GM10266 (cell line): ENCODE results near the gene RAP1GAP2.
"Not testable (repeated sequence)": the region's sequence is repeated elsewhere in the genome, so short reads cannot be mapped to it uniquely, and the experiment has no call there.

Experiments
- DNase-seq: peaks from one replicate; pipeline ENCODE4 v3.0.0; 2012; ENCODE audit errors: extremely low spot score
- TF ChIP-seq, protein P1 (sequence below): IDR thresholded peaks from 2 replicates; pipeline ENCODE4 v1.5.1; 2012; ENCODE audit warnings: mild to moderate bottlenecking, low read depth; ENCODE audit not compliant: control insufficient read depth, insufficient read depth; ENCODE audit errors: missing control alignments

Gene RAP1GAP2

DNA sequence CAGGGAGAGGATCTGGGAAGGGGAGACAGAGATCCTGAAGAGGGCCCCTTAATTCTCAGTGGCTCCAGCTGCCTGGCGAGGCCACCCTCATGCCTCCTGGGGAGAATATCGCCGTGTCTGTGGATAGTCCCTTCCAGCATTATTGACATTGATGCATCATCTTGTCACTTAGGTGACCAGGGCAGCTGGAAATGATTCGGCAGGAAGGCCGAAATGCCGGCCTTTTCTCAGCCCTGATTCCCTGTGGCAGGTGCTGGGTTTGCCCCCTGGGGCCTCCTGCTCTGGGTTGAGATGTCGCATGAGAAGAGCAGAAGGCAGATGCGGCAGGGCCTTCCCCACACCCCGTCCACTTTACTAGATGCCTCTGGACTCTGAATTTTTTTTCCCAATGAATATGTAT, 89.5 kb downstream of the RAP1GAP2 start:
- no peak for DNase-seq
- TF ChIP-seq, protein P1, sequence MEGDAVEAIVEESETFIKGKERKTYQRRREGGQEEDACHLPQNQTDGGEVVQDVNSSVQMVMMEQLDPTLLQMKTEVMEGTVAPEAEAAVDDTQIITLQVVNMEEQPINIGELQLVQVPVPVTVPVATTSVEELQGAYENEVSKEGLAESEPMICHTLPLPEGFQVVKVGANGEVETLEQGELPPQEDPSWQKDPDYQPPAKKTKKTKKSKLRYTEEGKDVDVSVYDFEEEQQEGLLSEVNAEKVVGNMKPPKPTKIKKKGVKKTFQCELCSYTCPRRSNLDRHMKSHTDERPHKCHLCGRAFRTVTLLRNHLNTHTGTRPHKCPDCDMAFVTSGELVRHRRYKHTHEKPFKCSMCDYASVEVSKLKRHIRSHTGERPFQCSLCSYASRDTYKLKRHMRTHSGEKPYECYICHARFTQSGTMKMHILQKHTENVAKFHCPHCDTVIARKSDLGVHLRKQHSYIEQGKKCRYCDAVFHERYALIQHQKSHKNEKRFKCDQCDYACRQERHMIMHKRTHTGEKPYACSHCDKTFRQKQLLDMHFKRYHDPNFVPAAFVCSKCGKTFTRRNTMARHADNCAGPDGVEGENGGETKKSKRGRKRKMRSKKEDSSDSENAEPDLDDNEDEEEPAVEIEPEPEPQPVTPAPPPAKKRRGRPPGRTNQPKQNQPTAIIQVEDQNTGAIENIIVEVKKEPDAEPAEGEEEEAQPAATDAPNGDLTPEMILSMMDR = no peak

DNA sequence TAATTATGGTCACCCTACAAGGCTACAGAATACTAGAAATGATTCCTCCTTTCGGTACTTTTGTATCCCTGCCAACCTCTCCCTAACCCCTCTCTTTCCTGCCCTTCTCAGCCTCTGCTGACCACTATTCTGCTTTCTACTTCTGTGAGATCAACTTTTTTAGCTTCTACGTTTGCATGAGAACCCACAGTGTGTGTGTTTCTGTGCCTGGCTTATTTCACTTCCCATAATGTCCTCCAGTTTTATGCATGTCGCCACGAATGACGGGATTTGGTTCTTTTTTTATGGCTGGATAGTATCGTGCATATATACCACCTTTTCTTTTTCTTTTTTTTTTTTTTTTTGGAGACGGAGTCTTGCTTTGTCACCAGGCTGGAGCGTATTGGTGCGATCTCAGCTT, 92.1 kb downstream of the RAP1GAP2 start:
- TF ChIP-seq, protein P1 = no peak
- DNase-seq = no peak

DNA sequence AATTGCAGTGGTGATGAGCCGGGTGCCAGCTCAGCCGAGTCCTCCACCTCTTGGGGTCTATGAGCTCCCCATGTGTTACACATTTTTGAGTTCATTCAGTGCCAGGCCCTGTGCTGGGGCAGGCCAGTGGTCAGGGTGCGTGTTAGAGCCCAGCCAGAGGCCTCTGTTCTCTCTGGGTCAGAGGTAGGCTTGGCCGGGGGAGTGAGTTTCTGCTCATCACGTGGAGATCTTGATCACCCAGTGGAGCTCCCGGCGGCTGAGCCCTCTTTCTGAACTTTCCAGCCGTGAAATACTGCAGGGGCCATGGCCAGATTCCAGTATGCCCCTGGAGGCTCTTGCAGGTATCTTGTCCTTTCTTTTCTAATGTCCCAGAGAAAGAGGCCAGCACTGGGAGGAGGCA, 93.0 kb downstream of the RAP1GAP2 start:
- DNase-seq = no peak
- TF ChIP-seq, protein P1 = no peak

DNA sequence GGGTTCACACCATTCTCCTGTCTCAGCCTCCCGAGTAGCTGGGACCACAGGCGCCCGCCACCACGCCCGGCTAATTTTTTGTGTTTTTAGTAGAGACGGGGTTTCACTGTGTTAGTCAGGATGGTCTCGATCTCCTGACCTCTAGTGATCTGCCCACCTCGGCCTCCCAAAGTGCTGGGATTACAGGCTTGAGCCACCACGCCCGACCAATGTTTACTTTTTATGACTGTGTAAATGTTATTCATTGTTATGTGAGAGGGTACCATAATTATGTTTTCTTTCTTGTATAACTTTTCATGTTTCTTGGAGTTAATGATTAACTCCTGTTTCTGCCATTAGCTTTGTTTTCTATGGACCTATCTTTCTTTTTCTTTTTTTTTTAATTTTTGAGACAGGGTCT, 94.5 kb downstream of the RAP1GAP2 start:
- DNase-seq = not testable (repeated sequence)

DNA sequence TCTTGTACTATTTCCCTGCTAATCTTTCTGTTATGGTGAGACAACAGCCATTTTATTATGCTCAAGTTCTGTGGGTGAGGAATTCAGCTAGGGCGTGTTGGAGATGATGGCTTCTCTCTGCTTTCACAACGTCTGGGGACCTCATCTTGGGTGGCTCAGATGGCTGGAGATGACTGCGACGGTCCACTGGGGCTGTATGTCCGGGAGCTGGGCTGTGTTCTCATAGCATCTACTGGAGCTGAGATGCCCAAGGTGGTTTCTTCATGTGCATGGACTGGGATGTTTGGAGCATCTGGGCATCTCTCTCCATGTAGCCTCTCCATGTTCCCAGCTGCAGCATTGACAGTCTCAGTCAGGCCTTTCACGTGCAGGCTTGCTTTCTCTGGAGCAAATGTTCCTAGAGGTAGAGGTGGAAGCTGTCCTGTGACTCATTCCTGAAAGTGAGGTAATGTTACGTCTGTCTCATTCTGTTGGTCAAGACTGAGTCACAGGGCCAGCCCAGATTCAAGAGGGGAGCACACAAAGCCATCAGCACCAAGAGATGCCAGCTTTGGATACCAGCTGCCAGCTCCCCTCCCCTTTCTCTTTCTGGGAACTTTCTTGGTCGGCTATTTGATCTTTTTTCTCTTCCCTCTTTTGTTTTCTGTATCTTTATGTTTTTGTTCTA, 96.2 kb downstream of the RAP1GAP2 start:
- DNase-seq = no peak
- TF ChIP-seq, protein P1 = no peak

DNA sequence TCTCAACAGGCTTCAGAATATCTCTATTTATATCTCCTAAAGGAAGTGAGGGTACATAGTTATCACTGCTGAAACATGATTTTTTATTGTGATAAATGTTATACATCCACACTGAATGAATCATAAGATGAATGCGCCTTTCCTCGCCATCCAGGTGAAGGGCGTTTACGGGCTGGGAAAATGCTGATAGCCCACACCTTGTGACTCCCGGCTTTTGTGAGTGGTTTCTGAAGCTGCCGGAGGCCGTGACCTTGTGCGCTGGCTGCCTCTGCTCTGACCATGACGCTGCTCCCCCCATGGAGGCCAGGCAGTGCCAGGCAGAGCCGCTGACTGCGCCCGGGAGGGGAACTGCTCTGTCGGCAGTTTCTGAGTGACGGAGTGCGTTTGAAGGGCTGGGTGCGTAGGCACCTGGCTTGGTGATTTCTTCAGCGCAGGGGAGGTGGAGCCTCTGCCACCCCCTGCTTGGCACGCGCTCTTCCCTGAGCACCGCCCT, 97.2 kb downstream of the RAP1GAP2 start:
- no peak for DNase-seq
- TF ChIP-seq, protein P1 = no peak

DNA sequence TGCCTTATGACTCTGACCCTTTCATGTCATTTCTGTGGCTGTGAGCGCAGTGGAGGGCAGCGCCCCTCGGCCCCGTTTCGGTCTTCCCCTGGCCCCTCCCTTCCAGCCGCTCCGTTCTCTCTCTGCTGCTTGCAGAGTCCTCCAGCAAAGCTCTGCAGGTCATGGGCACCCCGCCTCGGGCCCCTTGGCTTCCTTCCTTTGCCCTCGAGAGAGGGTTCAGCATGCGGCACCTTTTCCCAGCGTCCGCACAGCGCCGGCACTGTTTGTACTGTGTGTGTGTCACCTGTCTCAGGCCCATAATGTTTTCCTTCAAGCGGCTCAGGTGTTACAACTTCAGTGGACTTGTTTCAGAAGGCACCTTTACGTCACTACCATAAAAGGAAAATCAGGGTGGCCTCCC, 98.5 kb downstream of the RAP1GAP2 start:
- TF ChIP-seq, protein P1 = no peak
- no peak for DNase-seq

DNA sequence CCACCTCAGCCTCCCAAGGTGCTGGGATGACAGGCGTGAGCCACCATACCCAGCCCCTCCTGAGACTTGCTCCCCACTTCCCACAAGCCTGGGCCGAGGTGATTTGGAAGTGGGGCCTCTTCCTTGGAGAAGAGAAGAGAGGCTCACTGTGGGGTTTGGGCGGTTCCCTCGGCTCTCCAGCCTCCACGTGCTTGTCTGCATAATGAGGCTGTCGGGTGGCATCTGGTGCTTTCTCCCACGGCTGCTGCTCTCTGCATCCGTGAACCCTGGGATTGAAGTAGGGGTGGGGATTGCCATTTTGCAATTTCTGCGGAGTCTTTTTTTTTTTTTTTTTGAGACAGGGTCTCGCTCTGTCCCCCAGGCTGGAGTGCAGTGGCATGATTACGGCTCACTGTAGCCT, 101.4 kb downstream of the RAP1GAP2 start:
- no peak for DNase-seq

More for the DNA sequence above, 101.4 kb downstream of the RAP1GAP2 start:
- TF ChIP-seq, protein P1 = no peak
